ENCODE results near the gene SLF2.
A peak's percentile ranks its signal among the peaks of the same experiment; 100 is the strongest.
"Not testable (repeated sequence)": the region's sequence is repeated elsewhere in the genome, so short reads cannot be mapped to it uniquely, and the experiment has no call there.

SLF2 gene

DNA sequence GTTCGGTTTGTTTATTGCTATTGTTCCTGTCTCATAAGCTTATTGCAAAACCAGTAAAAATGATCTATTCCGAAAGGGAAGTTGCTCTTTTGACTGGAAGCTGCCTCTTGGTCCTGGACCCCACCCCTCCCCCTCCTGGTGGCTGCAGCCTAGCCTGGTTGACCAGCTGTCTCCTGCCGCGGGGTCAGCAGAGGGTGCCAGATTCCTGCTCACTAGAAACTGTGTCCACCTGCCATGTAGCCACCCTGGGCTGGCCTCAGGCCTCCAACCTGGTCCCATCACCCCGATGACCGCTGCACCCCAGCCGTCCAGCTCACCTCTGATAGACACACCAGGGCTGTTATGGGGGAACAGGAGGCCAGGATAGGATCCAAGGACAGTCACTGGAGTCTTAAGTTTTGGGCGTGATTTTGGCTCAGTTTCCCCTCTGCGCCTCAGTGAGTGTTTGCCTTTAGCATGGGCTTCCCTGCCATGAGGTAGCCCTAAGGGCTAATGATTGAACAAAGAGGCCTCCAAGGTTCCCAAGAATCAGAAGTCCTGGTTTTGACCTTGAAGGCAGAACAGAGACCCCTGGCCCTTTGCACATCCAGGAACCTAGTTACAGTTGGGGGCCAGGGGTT lies 32.9 kb upstream of the SLF2 start:
- DNase-seq (ENCODE audit: low spot score) = no peak

DNA sequence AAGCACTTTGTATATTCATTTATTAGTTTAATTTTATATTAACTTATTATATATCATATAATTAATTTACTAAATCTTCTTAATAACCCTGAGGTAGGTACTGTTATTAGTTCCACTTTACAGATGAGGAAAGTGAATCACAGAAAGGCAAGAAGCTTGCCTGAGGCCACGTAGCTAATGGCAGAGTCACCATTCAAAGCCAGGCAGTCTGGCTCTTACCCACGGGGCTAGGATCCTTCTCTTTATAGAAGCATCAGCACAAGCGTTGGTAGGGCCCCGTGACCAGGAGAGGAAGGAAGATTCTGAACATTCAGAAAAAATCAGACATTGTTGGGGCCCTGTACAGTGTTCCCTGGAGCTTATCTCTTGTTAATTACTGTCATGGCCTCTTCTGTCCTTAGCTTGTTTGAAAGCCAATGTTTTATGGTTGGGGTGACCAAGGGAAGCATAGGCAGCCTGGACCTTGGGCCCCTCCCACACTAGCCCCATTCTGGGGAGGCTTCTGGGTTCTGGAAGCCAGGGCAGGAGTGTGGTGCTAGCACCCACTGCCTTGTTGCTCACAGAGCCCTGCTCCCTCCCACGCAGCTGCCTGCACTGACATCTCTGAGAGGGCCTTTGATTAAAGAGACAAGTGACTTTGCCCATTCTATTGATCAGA lies 31.1 kb upstream of the SLF2 start:
- DNase-seq (ENCODE audit: low spot score) = no peak

- DNase-seq (ENCODE audit: low spot score) = no peak
Measured at GRCh38 chr10:100882252-100882651, 30.5 kb upstream of the SLF2 start.

DNA sequence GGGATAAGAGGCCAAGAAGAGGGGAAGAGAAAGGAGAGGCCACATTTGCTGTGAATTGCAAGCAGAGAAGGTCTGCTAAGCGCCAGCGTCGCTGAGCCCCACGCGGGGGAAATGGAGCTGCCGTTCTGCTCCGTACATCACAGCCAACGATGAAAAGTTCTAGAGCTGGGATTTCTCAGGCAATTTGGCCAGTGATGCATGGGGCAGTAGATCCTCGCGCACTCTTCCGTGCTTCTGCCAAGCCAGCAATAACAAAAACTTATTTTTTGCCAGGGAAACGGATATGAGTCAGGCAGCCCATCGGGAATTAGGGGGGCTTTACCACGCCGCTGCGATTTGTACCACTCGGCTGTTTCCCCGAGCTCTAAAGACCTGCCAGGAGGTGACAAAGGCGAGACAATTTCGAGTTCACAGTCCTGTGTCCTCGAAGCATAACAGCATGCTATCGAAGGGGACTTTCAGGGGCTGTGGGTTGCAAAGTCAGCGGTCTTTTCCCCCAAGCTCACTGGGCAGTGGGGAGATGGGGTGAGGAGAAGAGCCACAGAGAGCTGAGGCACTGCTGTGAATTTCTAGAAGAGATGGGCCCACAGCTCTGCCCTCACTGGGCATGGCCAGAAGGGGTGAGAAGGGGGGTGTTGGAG lies 30.0 kb upstream of the SLF2 start:
- peak; percentile 39 for DNase-seq (ENCODE audit: low spot score)

GRCh38 chr10:100883312-100883821 lies 29.4 kb upstream of the SLF2 start:
- no peak for DNase-seq (ENCODE audit: low spot score)

GRCh38 chr10:100885611-100886010 lies 27.2 kb upstream of the SLF2 start:
- not testable (repeated sequence) for DNase-seq (ENCODE audit: low spot score)

- no peak for DNase-seq (ENCODE audit: low spot score)
Measured at GRCh38 chr10:100886091-100886490, 26.7 kb upstream of the SLF2 start.

DNA sequence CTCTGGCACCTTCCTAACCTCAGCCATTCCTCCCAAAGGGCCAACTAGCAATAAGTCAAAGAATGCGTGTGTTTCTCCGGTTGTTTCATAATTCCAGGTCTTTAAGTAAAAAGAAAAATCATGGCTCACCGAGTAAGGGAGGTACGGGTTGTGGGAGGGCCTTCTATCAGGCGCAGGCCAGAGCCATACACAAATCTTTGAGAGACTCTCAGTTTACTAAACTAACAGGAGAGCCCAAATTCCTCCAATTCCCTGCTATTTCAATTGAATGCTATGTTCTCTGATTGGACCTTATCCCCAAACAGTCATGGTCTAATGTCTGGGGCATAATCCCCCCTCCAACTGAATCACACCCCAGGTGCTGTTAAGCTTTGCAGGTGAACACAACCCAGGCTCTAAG lies 26.2 kb upstream of the SLF2 start:
- DNase-seq (ENCODE audit: low spot score) = no peak

GRCh38 chr10:100886963-100887362 lies 25.8 kb upstream of the SLF2 start:
- no peak for DNase-seq (ENCODE audit: low spot score)

- no peak for DNase-seq (ENCODE audit: low spot score)
Measured at GRCh38 chr10:100887761-100888296, 24.9 kb upstream of the SLF2 start.

DNA sequence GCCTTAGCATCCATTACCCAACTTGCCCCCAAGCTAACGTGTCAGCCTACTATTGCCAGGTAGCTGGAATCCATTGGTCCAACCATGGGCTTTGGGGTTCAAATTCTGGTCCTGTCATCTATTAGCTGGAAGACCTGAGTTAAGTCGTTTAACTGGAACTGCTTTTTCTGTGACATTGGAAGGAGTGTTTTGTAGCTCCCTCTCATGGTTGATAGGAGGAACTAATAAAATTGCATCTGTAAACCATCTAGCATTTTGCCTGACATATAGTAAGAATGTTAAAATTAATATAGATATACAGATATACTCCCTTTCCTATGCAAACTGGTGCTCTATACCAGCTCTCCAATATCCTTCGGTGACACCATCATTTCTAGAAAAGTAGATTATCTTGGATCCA lies 23.8 kb upstream of the SLF2 start:
- DNase-seq (ENCODE audit: low spot score) = no peak

GRCh38 chr10:100889546-100889945 lies 23.2 kb upstream of the SLF2 start:
- DNase-seq (ENCODE audit: low spot score) = no peak

DNA sequence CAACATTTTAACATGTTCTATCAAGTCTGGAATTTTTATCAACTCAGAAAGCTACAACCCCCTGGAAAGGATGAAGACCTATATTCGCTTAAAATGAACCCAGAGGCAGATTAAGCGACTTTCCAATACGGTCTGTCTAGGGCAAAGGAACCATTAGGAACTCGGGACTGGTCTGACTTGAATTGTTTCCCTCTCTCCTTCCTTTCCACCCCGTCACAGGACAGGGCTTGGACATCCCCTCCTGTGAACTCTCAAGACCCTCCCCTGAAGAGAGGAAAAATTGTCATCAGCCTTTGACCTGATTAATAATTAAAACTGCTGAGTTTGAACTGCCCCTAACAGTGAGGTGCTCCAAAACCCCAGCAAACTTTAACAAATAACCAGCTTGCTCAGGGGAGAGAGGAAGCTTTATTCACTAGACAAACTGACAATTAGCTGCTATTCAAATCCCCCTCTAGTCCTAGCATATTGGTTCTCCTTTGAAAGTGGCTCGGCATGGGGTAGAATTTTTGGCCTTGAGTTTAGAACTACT lies 22.6 kb upstream of the SLF2 start:
- DNase-seq (ENCODE audit: low spot score) = no peak

DNA sequence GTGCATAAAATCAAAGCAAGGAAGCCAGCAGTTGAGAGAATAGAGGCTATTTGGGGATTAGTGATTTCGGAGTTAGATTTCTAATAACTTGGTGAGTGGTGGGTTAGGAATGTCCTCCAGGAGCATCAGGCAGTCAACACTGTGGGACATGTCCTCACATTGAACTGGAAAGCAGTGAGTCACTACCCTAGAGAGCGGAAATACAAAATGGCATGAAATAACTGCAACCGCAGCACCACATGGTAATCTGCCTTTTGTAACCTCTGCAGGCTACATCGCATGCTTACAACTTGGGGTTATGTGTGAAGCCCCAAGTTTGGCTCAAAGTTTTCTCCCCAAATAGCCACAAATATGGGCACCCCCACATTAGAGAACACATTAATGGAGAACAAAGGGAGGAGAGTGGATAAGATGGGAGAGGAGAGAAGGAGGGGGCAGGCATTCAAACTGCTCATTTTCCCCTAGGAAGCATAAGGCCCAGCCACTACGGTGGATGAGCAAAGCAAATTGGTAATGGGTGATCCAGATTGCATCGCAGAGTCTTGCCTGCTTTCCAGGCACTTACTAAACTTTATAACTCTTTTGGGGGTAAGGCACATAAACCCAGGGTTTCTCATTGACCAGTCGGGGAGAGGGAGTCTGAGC lies 22.0 kb upstream of the SLF2 start:
- DNase-seq (ENCODE audit: low spot score) = peak; percentile 75

DNA sequence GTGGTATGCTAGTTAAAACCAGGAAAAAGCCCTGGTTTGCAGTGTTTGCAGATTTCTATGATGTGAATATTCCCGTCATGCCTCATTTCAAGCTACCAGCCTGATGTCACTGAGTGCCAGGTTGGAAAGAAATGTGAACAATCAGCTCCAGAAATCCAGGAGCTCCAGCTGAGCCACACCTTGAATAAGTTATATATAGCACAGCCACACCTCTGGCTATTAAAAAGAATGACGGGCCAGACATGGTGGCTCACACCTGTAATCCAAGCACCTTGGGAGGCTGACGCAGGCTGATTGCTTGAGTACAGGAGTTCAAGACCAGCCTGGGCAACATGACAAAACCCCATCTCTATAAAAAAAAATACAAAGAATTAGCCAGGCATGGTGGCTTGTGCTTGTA lies 18.7 kb upstream of the SLF2 start:
- no peak for DNase-seq (ENCODE audit: low spot score)

- no peak for DNase-seq (ENCODE audit: low spot score)
Measured at GRCh38 chr10:100894589-100895294, 18.0 kb upstream of the SLF2 start.

DNA sequence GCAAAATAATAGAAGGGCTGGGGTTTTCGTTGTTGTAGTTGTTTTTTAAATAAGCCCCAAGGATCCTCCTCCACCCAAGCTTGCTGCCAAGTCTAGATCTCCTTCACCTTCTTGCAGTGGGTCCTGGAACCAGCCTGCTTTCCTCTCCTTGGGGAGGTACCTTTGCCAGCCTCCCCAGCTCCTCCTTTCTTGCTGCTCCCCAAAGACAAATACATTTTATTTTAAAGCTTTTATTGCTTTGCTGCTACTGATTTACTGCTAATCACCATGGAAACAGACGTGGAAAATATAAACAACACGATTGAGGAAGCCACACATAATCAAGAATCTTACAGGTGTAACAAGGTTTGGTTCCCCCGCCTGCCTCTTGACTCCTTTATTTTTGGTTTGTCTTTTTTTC lies 17.4 kb upstream of the SLF2 start:
- DNase-seq (ENCODE audit: low spot score) = no peak

DNA sequence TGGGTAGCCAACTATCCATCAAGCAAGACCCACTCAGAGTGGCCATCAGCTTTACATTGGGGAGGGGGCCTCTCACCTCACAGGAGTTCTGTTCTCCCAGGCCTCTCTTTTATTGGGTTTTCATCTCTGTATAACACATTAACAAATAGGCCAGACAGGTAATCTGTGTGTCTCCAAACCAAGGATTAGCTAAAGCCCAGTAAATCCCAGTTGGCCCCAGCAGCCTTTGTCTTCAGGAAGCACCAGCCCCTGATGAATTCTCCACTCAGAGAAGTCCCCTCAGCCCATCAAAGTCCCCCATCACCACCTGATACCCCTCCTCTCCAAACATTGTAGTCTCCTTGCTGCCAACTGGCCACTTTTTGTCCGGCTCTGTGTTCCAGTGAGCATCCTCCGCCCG lies 16.9 kb upstream of the SLF2 start:
- no peak for DNase-seq (ENCODE audit: low spot score)

DNA sequence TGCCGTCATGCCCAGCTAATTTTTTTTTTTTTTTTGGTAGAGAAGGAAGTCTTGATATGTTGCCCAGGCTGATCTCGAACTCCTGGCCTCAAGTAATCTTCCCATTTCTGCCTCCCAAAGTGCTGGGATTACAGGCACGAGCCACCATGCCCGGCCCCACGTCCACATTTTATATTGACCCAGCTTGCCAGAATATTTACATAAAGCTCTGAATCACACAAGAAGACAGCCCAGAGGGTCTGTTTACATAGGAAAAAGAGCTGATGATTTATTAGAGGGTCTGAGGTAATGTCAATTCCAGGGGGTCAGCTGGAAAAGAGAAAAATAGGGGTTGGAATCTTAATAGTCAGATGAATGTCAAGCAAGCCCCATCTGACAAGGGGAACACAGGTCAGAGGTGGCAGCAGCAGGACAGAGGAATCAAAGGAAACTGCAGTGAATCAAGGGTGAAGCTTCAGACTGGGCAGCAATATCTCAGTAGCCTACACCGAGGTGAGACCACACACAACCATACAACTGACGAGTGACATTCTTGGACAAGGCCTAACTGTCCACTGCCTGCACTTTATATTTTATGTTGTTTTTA lies 15.8 kb upstream of the SLF2 start:
- DNase-seq (ENCODE audit: low spot score) = no peak

DNA sequence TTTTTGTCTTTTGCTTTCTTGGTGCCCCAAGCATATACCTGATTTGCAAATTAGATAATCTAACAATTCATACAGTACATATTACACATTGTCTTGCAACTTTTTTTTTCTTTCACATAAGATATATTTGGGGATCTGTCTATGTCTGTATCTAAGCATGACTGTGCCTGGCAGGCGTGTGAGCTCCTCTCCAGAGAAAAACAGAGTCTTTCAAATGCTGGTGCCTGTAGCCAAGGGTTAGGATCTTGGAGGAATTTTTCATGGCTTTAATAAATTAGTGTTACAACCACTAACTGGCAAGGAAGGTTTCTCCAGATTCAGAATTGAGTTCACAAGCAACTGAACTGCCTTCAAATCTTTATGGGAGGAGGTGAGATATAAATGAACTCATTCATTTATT lies 14.8 kb upstream of the SLF2 start:
- DNase-seq (ENCODE audit: low spot score) = no peak

DNA sequence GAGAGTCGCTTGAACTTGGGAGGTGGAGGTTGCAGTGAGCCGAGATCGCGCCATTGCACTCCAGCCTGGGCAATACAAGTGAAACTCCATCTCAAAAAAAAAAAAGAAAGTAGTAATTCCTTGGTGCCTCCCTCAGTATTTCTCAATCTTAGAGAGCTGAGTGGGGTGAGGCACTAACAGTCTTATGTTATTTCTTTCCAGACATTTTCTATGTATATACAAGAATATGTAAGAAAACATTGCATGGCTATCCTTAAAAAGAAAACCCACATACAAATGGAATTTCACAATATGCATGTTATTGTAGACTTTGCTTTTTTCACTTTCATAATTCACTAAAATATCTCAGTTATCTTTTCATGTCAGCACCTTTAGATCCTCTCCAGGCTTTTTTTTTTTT lies 13.6 kb upstream of the SLF2 start:
- DNase-seq (ENCODE audit: low spot score) = no peak

Data from AG08396 (cell line).